Ovary (tissue), 3 donors: ENCODE measurements around the gene ST6GAL2.

Experiments used
- CTCF ChIP-seq, 3 donors: fragments of 450-650 bp in 2 of 3; fragments of 200-600 bp in 1 of 3; IDR thresholded peaks; one replicate each; pipeline versions ENCODE4 v1.5.1 to v1.8.0; 2016 to 2022; ENCODE audit warnings: antibody characterized with exemption in 3 of 3, mild to moderate bottlenecking in 1 of 3
- POLR2A ChIP-seq: fragments of 450-650 bp; IDR thresholded peaks from one replicate; pipeline ENCODE4 v1.6.1; 2017; ENCODE audit warnings: antibody characterized with exemption, mild to moderate bottlenecking, moderate library complexity
- donor health status: DM: no; HTN: no; CAD: no.

GRCh38 chr2:106759966-106760365 lies 126.0 kb downstream of the ST6GAL2 start:
- TF ChIP-seq CTCF (IDR thresholded peaks at IDR 0.05) (no peak), POLR2A (no peak)
